HG03060 (cell line): ENCODE data around the gene KHDRBS1.
"Not testable (repeated sequence)": the region's sequence is repeated elsewhere in the genome, so short reads cannot be mapped to it uniquely, and the experiment has no call there.

Source experiments
- ATAC-seq: cut with Tn5 transposase; IDR thresholded peaks from one replicate; pipeline ENCODE4 v1.9.1; 2021; ENCODE audit warnings: low read depth, moderate number of reproducible peaks; ENCODE audit not compliant: unreplicated experiment

The KHDRBS1 gene

GRCh38 chr1:32013386-32014198 lies at the start of gene KHDRBS1:
Gene KHDRBS1 (plus strand): TSS chr1:32013868. CDS start chr1:32013996, 128 bp downstream.
- peak; percentile 90 for ATAC-seq

GRCh38 chr1:31970873-31971272 lies 42.8 kb upstream of the KHDRBS1 start:
- ATAC-seq = no peak

- no peak for ATAC-seq
Measured at GRCh38 chr1:31976401-31976800, 37.3 kb upstream of the KHDRBS1 start.

GRCh38 chr1:31977385-31978131 lies 36.1 kb upstream of the KHDRBS1 start:
- no peak for ATAC-seq

GRCh38 chr1:31978843-31979400 lies 34.7 kb upstream of the KHDRBS1 start:
- ATAC-seq = no peak

GRCh38 chr1:31980835-31981455 lies 32.7 kb upstream of the KHDRBS1 start:
- ATAC-seq = peak; percentile 41

GRCh38 chr1:31981456-31981839 lies 32.2 kb upstream of the KHDRBS1 start:
- ATAC-seq = no peak

GRCh38 chr1:31981972-31982371 lies 31.7 kb upstream of the KHDRBS1 start:
- ATAC-seq = no peak

- no peak for ATAC-seq
Measured at GRCh38 chr1:31984419-31985347, 29.0 kb upstream of the KHDRBS1 start.

GRCh38 chr1:31985430-31985829 lies 28.2 kb upstream of the KHDRBS1 start:
- no peak for ATAC-seq

GRCh38 chr1:31987135-31987619 lies 26.5 kb upstream of the KHDRBS1 start:
- no peak for ATAC-seq

- no peak for ATAC-seq
Measured at GRCh38 chr1:31989964-31990363, 23.7 kb upstream of the KHDRBS1 start.

- no peak for ATAC-seq
Measured at GRCh38 chr1:31991182-31991581, 22.5 kb upstream of the KHDRBS1 start.

GRCh38 chr1:31995263-31995662 lies 18.4 kb upstream of the KHDRBS1 start:
- ATAC-seq = no peak

- ATAC-seq = not testable (repeated sequence)
Measured at GRCh38 chr1:31996121-31996520, 17.5 kb upstream of the KHDRBS1 start.

- ATAC-seq = no peak
Measured at GRCh38 chr1:32001863-32002262, 11.8 kb upstream of the KHDRBS1 start.

- not testable (repeated sequence) for ATAC-seq
Measured at GRCh38 chr1:32002285-32002684, 11.4 kb upstream of the KHDRBS1 start.

GRCh38 chr1:32005522-32005921 lies 8.1 kb upstream of the KHDRBS1 start:
- no peak for ATAC-seq

- no peak for ATAC-seq
Measured at GRCh38 chr1:32007591-32007940, 6.1 kb upstream of the KHDRBS1 start.

GRCh38 chr1:32010246-32010645 lies 3.4 kb upstream of the KHDRBS1 start:
- ATAC-seq = no peak
